A549 (cell line): ENCODE results near the gene NUDT14.

Source experiments
- CTCF ChIP-seq: fragments of >200 bp; sonication (Bioruptor Twin); formaldehyde crosslinking; IDR thresholded peaks from 3 replicates; pipeline ENCODE4 v1.5.1; 2016
- FOSB ChIP-seq: fragments of 250-450 bp; sonication (Bioruptor Pico); IDR thresholded peaks from 2 replicates; pipeline ENCODE4 v1.5.0; 2020; ENCODE audit warnings: mild to moderate bottlenecking, moderate library complexity
- NR3C1 ChIP-seq: fragments of >200 bp; sonication (Bioruptor Twin); formaldehyde crosslinking; IDR thresholded peaks from 3 replicates; pipeline ENCODE4 v1.6.1; 2017
- RAD21 ChIP-seq, 2 experiments: fragments of >200 bp in 1 of 2; sonication (Bioruptor Twin) in 1 of 2; formaldehyde crosslinking in 1 of 2; IDR thresholded peaks in 1 of 2; conservative IDR thresholded peaks in 1 of 2; 2 replicates in 1 of 2; 3 replicates in 1 of 2; pipeline ENCODE4 v1.6.1; 2012 to 2018; ENCODE audit warnings: inconsistent platforms in 1 of 2
- RARB ChIP-seq: fragments of 250-450 bp; sonication (Bioruptor Pico); IDR thresholded peaks from 2 replicates; pipeline ENCODE4 v1.8.0; 2021; ENCODE audit warnings: mild to moderate bottlenecking, moderate library complexity
- SMC3 ChIP-seq: fragments of >200 bp; sonication (Bioruptor Twin); formaldehyde crosslinking; IDR thresholded peaks from 3 replicates; pipeline ENCODE4 v1.6.1; 2018; ENCODE audit warnings: inconsistent platforms

GRCh38 chr14:105147671-105148603, 33.2 kb downstream of the NUDT14 start:
- TF ChIP-seq FOSB (CRISPR knock-in tag) (no peak), NR3C1 (no peak), CTCF (no peak), RAD21 (conservative IDR thresholded peaks at IDR 0.05 in 1 of 2, IDR thresholded peaks at IDR 0.05 in 1 of 2) (no peak), RARB (CRISPR knock-in tag) (no peak), SMC3 (no peak)
